ENCODE data around the gene CXADR.

Gene CXADR

GRCh38 chr21:17542371-17543011 is 29.6 kb downstream of the CXADR start:
- DNase-seq (ENCODE audit: low spot score): no peak

- no peak for DNase-seq (ENCODE audit: low spot score)
Observed at GRCh38 chr21:17545007-17545406, 32.2 kb downstream of the CXADR start.

GRCh38 chr21:17548262-17548661 is 35.4 kb downstream of the CXADR start:
- no peak for DNase-seq (ENCODE audit: low spot score)

GRCh38 chr21:17550671-17551308 is 37.9 kb downstream of the CXADR start:
- DNase-seq (ENCODE audit: low spot score): no peak

GRCh38 chr21:17552410-17552809 is 39.6 kb downstream of the CXADR start:
- DNase-seq (ENCODE audit: low spot score): no peak

GRCh38 chr21:17554120-17554519 is 41.3 kb downstream of the CXADR start:
- no peak for DNase-seq (ENCODE audit: low spot score)

- DNase-seq (ENCODE audit: low spot score): peak; percentile 32
Observed at GRCh38 chr21:17554679-17555465, 42.0 kb downstream of the CXADR start.

GRCh38 chr21:17560377-17561025 is 47.7 kb downstream of the CXADR start:
- no peak for DNase-seq (ENCODE audit: low spot score)

GRCh38 chr21:17570786-17571185 is 57.9 kb downstream of the CXADR start:
- DNase-seq (ENCODE audit: low spot score): no peak

- DNase-seq (ENCODE audit: low spot score): no peak
Observed at GRCh38 chr21:17572431-17572830, 59.6 kb downstream of the CXADR start.

GRCh38 chr21:17575076-17575475 is 62.2 kb downstream of the CXADR start:
- DNase-seq (ENCODE audit: low spot score): no peak

- DNase-seq (ENCODE audit: low spot score): no peak
Observed at GRCh38 chr21:17576080-17576835, 63.4 kb downstream of the CXADR start.

- no peak for DNase-seq (ENCODE audit: low spot score)
Observed at GRCh38 chr21:17577701-17578100, 64.9 kb downstream of the CXADR start.

- no peak for DNase-seq (ENCODE audit: low spot score)
Observed at GRCh38 chr21:17578162-17578561, 65.3 kb downstream of the CXADR start.

GRCh38 chr21:17578876-17579275 is 66.0 kb downstream of the CXADR start:
- DNase-seq (ENCODE audit: low spot score): no peak

- no peak for DNase-seq (ENCODE audit: low spot score)
Observed at GRCh38 chr21:17580319-17580718, 67.5 kb downstream of the CXADR start.

GRCh38 chr21:17583898-17584297 is 71.1 kb downstream of the CXADR start:
- no peak for DNase-seq (ENCODE audit: low spot score)

GRCh38 chr21:17585875-17586450 is 73.1 kb downstream of the CXADR start:
- DNase-seq (ENCODE audit: low spot score): peak; percentile 68

- no peak for DNase-seq (ENCODE audit: low spot score)
Observed at GRCh38 chr21:17590430-17590829, 77.6 kb downstream of the CXADR start.

GRCh38 chr21:17597680-17598079 is 84.8 kb downstream of the CXADR start:
- no peak for DNase-seq (ENCODE audit: low spot score)

- no peak for DNase-seq (ENCODE audit: low spot score)
Observed at GRCh38 chr21:17598437-17598836, 85.6 kb downstream of the CXADR start.

GRCh38 chr21:17602874-17603273 is 90.0 kb downstream of the CXADR start:
- DNase-seq (ENCODE audit: low spot score): no peak
